KMS-11 (cell line): ENCODE measurements around the gene MRTFB.
"Not testable (repeated sequence)": the region's sequence is repeated elsewhere in the genome, so short reads cannot be mapped to it uniquely, and the experiment has no call there.

Experiments
- H2AFZ ChIP-seq: fragments of 200-600 bp; sonication (generic); 2 replicates; pipeline ENCODE4 v1.6.1; 2016; ENCODE audit warnings: antibody characterized with exemption, mixed run types, low read depth
- H3K27ac ChIP-seq: fragments of 200-600 bp; sonication (generic); 2 replicates; pipeline ENCODE4 v1.6.1; 2016; ENCODE audit warnings: mild to moderate bottlenecking, mixed run types
- H3K27me3 ChIP-seq: fragments of 200-600 bp; sonication (generic); 2 replicates; pipeline ENCODE4 v1.6.1; 2017; ENCODE audit warnings: mild to moderate bottlenecking, low read depth, mixed run types, moderate library complexity; ENCODE audit not compliant: insufficient read depth
- H3K36me3 ChIP-seq: fragments of 200-600 bp; sonication (generic); 2 replicates; pipeline ENCODE4 v1.6.1; 2017; ENCODE audit warnings: mild to moderate bottlenecking, mixed run types; ENCODE audit not compliant: insufficient read depth
- H3K4me1 ChIP-seq: fragments of 200-600 bp; sonication (generic); 2 replicates; pipeline ENCODE4 v1.6.1; 2016; ENCODE audit warnings: mild to moderate bottlenecking, low read depth, mixed run types; ENCODE audit not compliant: poor library complexity, severe bottlenecking
- H3K4me2 ChIP-seq: fragments of 200-600 bp; sonication (generic); 2 replicates; pipeline ENCODE4 v1.7.0; 2016; ENCODE audit warnings: mild to moderate bottlenecking, mixed run types
- H3K4me3 ChIP-seq: fragments of 200-600 bp; sonication (generic); IDR thresholded peaks from 2 replicates; pipeline ENCODE4 v1.6.1; 2017; ENCODE audit warnings: low read depth, low read length, mixed read lengths; ENCODE audit not compliant: insufficient read depth
- H3K79me2 ChIP-seq: fragments of 200-600 bp; sonication (generic); 2 replicates; pipeline ENCODE4 v1.6.1; 2016; ENCODE audit warnings: low read depth, mixed run types; ENCODE audit not compliant: insufficient read depth
- H3K9ac ChIP-seq: fragments of 200-600 bp; sonication (generic); 2 replicates; pipeline ENCODE4 v1.6.1; 2016; ENCODE audit warnings: mild to moderate bottlenecking, mixed run types
- H4K20me1 ChIP-seq: fragments of 200-600 bp; sonication (generic); 2 replicates; pipeline ENCODE4 v1.6.1; 2016; ENCODE audit warnings: mild to moderate bottlenecking, mixed run types; ENCODE audit not compliant: insufficient read depth
- CTCF ChIP-seq: fragments of 200-600 bp; sonication (generic); conservative IDR thresholded peaks from 2 replicates; pipeline ENCODE4 v1.6.1; 2017; ENCODE audit warnings: low read depth, mild to moderate bottlenecking, antibody characterized with exemption, low read length, moderate library complexity, mixed read lengths

MRTFB gene

GRCh38 chr16:14179116-14179515 is 108.0 kb downstream of the MRTFB start:
- no peaks in the 10 kb centered on the region for H4K20me1 ChIP-seq
- H3K36me3 ChIP-seq: no peaks in the 10 kb centered on the region
- H3K27ac ChIP-seq: no peak overlapping the region
- no peak overlapping the region for H3K4me3 ChIP-seq
- no peaks in the 10 kb centered on the region for H3K4me1 ChIP-seq
- TF ChIP-seq CTCF: no peak
- H3K79me2 ChIP-seq: no peaks in the 10 kb centered on the region
- H3K4me2 ChIP-seq: no peak overlapping the region
- H3K27me3 ChIP-seq: no peaks in the 10 kb centered on the region
- no peak overlapping the region for H3K9ac ChIP-seq
- no peak overlapping the region for H2AFZ ChIP-seq

- H3K79me2 ChIP-seq: no peaks in the 10 kb centered on the region
- no peaks in the 10 kb centered on the region for H3K27me3 ChIP-seq
- H3K4me2 ChIP-seq: no peak overlapping the region
- TF ChIP-seq CTCF: no peak
- no peaks in the 10 kb centered on the region for H4K20me1 ChIP-seq
- no peaks in the 10 kb centered on the region for H3K36me3 ChIP-seq
- H3K4me3 ChIP-seq: no peak overlapping the region
- H2AFZ ChIP-seq: no peak overlapping the region
- H3K27ac ChIP-seq: no peak overlapping the region
- H3K9ac ChIP-seq: no peak overlapping the region
- peaks cover 9% of the 10 kb centered on the region for H3K4me1 ChIP-seq
Measured at GRCh38 chr16:14180481-14180944, 109.4 kb downstream of the MRTFB start.

GRCh38 chr16:14181371-14182050 is 110.4 kb downstream of the MRTFB start:
- H4K20me1 ChIP-seq: no peaks in the 10 kb centered on the region
- H3K27me3 ChIP-seq: no peaks in the 10 kb centered on the region
- H2AFZ ChIP-seq: no peak overlapping the region
- no peaks in the 10 kb centered on the region for H3K36me3 ChIP-seq
- no peaks in the 10 kb centered on the region for H3K79me2 ChIP-seq
- H3K9ac ChIP-seq: no peak overlapping the region
- H3K4me3 ChIP-seq: no peak overlapping the region
- no peak overlapping the region for H3K27ac ChIP-seq
- TF ChIP-seq CTCF: no peak
- H3K4me1 ChIP-seq: peaks cover 9% of the 10 kb centered on the region
- no peak overlapping the region for H3K4me2 ChIP-seq

- H3K79me2 ChIP-seq: no peaks in the 10 kb centered on the region
- no peak overlapping the region for H3K4me2 ChIP-seq
- no peak overlapping the region for H3K27ac ChIP-seq
- no peaks in the 10 kb centered on the region for H3K27me3 ChIP-seq
- TF ChIP-seq CTCF: no peak
- H3K4me3 ChIP-seq: no peak overlapping the region
- H3K36me3 ChIP-seq: no peaks in the 10 kb centered on the region
- peaks cover 9% of the 10 kb centered on the region for H3K4me1 ChIP-seq
- H2AFZ ChIP-seq: no peak overlapping the region
- no peak overlapping the region for H3K9ac ChIP-seq
- H4K20me1 ChIP-seq: no peaks in the 10 kb centered on the region
Measured at GRCh38 chr16:14182999-14183398, 111.9 kb downstream of the MRTFB start.

- H3K4me2 ChIP-seq, H3K36me3 ChIP-seq, H3K79me2 ChIP-seq, H3K27ac ChIP-seq, H3K4me3 ChIP-seq, H3K9ac ChIP-seq, H3K4me1 ChIP-seq, H2AFZ ChIP-seq, H4K20me1 ChIP-seq, H3K27me3 ChIP-seq: not testable (repeated sequence)
Measured at GRCh38 chr16:14183962-14184361, 112.8 kb downstream of the MRTFB start.
